IMR-90 (cell line): ENCODE results near the gene CARD16. TPM values are rescaled to one million over a fixed set of nuclear protein-coding genes. Genes with fewer than 3 reads are reported as not detected.
A peak's percentile ranks its signal among the peaks of the same experiment; 100 is the strongest.

ENCODE experiments used
- ATAC-seq: fragments of 200-7000 bp; cut with Tn5 transposase; 2 replicates; pipeline ENCODE4 v1.9.1; 2020; ENCODE audit warnings: low read depth, mild to moderate bottlenecking, moderate library complexity
- BruUV-seq: library from RNA; stranded (reverse); fragments of 400-500 nt; replicated peaks from 2 replicates; lab custom pipeline; 2021; lab: Mats Ljungman, UMichigan
- CTCF ChIA-PET: fragments of 300-600 bp; formaldehyde crosslinking; extraction: SDS; loops from one replicate; lab custom pipeline; 2021; ENCODE audit warnings: antibody characterized with exemption; lab: Yijun Ruan, JAX
- POLR2A ChIA-PET: fragments of 300-600 bp; sonication (Branson Sonifier 250); formaldehyde crosslinking; loops from one replicate; lab custom pipeline; 2022; ENCODE audit warnings: antibody characterized with exemption; ENCODE audit not compliant: unreplicated experiment; lab: Charles Lee
- DNase-seq: peaks from one replicate; pipeline ENCODE4 v3.0.0; 2013
- H2AFZ ChIP-seq: replicated peaks from 2 replicates; pipeline ENCODE3; 2013; ENCODE audit warnings: low read length, mild to moderate bottlenecking; ENCODE audit not compliant: poor library complexity
- H2AK5ac ChIP-seq: 2 replicates; pipeline ENCODE4 v1.6.1; 2013; ENCODE audit warnings: low read depth, low read length, inconsistent platforms
- H2AK9ac ChIP-seq: replicated peaks from 2 replicates; pipeline ENCODE3; 2013; ENCODE audit warnings: mild to moderate bottlenecking, low read depth, low read length, moderate library complexity; ENCODE audit not compliant: poor library complexity
- H2BK120ac ChIP-seq: 2 replicates; pipeline ENCODE4 v1.6.1; 2013; ENCODE audit warnings: low read depth, low read length, inconsistent platforms
- H2BK15ac ChIP-seq: 3 replicates; pipeline ENCODE4 v1.6.1; 2013; ENCODE audit warnings: low read depth, low read length, inconsistent platforms
- H2BK20ac ChIP-seq: 2 replicates; pipeline ENCODE4 v1.6.1; 2013; ENCODE audit warnings: low read depth, mild to moderate bottlenecking, inconsistent platforms, low read length, moderate library complexity
- H2BK5ac ChIP-seq: 2 replicates; pipeline ENCODE4 v1.6.1; 2013; ENCODE audit warnings: mild to moderate bottlenecking, low read depth, low read length, inconsistent platforms; ENCODE audit not compliant: poor library complexity, severe bottlenecking
- H3K14ac ChIP-seq: replicated peaks from 2 replicates; pipeline ENCODE4 v1.6.1; 2013; ENCODE audit warnings: low read depth, low read length, inconsistent platforms
- H3K18ac ChIP-seq: 2 replicates; pipeline ENCODE4 v1.6.1; 2013; ENCODE audit warnings: low read depth, low read length, control low read depth
- H3K23ac ChIP-seq: 2 replicates; pipeline ENCODE4 v1.6.1; 2013; ENCODE audit warnings: low read depth, low read length, inconsistent platforms
- H3K27ac ChIP-seq: 2 replicates; pipeline ENCODE4 v1.5.1; 2013; ENCODE audit warnings: mild to moderate bottlenecking, control low read depth, low read length; ENCODE audit not compliant: insufficient read depth
- H3K27me3 ChIP-seq: 2 replicates; pipeline ENCODE4 v1.6.1; 2013; ENCODE audit warnings: low read length; ENCODE audit not compliant: control insufficient read depth, insufficient read depth
- H3K36me3 ChIP-seq: 2 replicates; pipeline ENCODE4 v1.6.1; 2013; ENCODE audit warnings: low read length, mixed read lengths; ENCODE audit not compliant: control insufficient read depth, insufficient read depth
- H3K4ac ChIP-seq: 2 replicates; pipeline ENCODE4 v1.6.1; 2013; ENCODE audit warnings: low read depth, low read length, inconsistent platforms
- H3K4me1 ChIP-seq: 2 replicates; pipeline ENCODE4 v1.6.1; 2013; ENCODE audit warnings: low read length, mixed read lengths; ENCODE audit not compliant: control insufficient read depth, insufficient read depth
- H3K4me2 ChIP-seq: 2 replicates; pipeline ENCODE4 v1.6.1; 2013; ENCODE audit warnings: low read depth, mild to moderate bottlenecking, control low read depth, low read length, moderate library complexity
- H3K4me3 ChIP-seq: 2 replicates; pipeline ENCODE4 v1.5.1; 2013; ENCODE audit warnings: low read depth, mild to moderate bottlenecking, control low read depth, low read length, moderate library complexity; ENCODE audit not compliant: insufficient read depth
- H3K56ac ChIP-seq: 2 replicates; pipeline ENCODE4 v1.6.1; 2013; ENCODE audit warnings: low read length, inconsistent platforms; ENCODE audit not compliant: insufficient read depth; ENCODE audit errors: extremely low read depth
- H3K79me1 ChIP-seq, 2 experiments: 2 replicates each; pipeline ENCODE4 v1.6.1; 2013; ENCODE audit warnings: low read length in 2 of 2, inconsistent platforms in 1 of 2, low read depth in 1 of 2
- H3K9ac ChIP-seq: 2 replicates; pipeline ENCODE4 v1.6.1; 2013; ENCODE audit warnings: low read depth, low read length, control low read depth
- H3K9me1 ChIP-seq: 2 replicates; pipeline ENCODE4 v1.6.1; 2013; ENCODE audit warnings: low read length, inconsistent platforms; ENCODE audit not compliant: insufficient read depth
- H3K9me3 ChIP-seq: 2 replicates; pipeline ENCODE4 v1.6.1; 2013; ENCODE audit warnings: low read length; ENCODE audit not compliant: control insufficient read depth, insufficient read depth
- H4K20me1 ChIP-seq: 2 replicates; pipeline ENCODE4 v1.6.1; 2013; ENCODE audit warnings: low read length, inconsistent platforms; ENCODE audit not compliant: insufficient read depth
- H4K5ac ChIP-seq: 2 replicates; pipeline ENCODE4 v1.6.1; 2013; ENCODE audit warnings: mild to moderate bottlenecking, low read depth, low read length, control low read depth
- H4K8ac ChIP-seq, 2 experiments: 2 replicates each; pipeline ENCODE4 v1.6.1; 2013; ENCODE audit warnings: low read depth in 2 of 2, low read length in 2 of 2, control low read depth in 1 of 2, inconsistent platforms in 1 of 2
- H4K91ac ChIP-seq: 2 replicates; pipeline ENCODE4 v1.6.1; 2013; ENCODE audit warnings: low read depth, low read length, inconsistent platforms; ENCODE audit not compliant: insufficient read depth
- BHLHE40 ChIP-seq: fragments of 150-350 bp; IDR thresholded peaks from 2 replicates; pipeline ENCODE4 v1.6.1; 2016; ENCODE audit warnings: mild to moderate bottlenecking, low read depth, low read length
- CEBPB ChIP-seq: IDR thresholded peaks from 2 replicates; pipeline ENCODE4 v1.6.1; 2012; ENCODE audit warnings: low read depth, low read length, improper control_type of control experiment
- CHD1 ChIP-seq: IDR thresholded peaks from 2 replicates; pipeline ENCODE4 v1.6.1; 2012; ENCODE audit warnings: low read depth, low read length, improper control_type of control experiment
- CTCF ChIP-seq: conservative IDR thresholded peaks from 2 replicates; pipeline ENCODE4 v1.5.1; 2012; ENCODE audit warnings: mild to moderate bottlenecking, low read depth, low read length, improper control_type of control experiment
- ELK1 ChIP-seq: fragments of 150-350 bp; IDR thresholded peaks from 2 replicates; pipeline ENCODE4 v1.6.1; 2016; ENCODE audit warnings: low read depth, mild to moderate bottlenecking, low read length, moderate library complexity, borderline replicate concordance
- FOS ChIP-seq: fragments of 150-350 bp; IDR thresholded peaks from 2 replicates; pipeline ENCODE4 v1.6.1; 2016; ENCODE audit warnings: low read depth, low read length
- MAFK ChIP-seq: IDR thresholded peaks from 2 replicates; pipeline ENCODE4 v1.6.1; 2012; ENCODE audit warnings: low read depth, low read length, improper control_type of control experiment
- MAZ ChIP-seq: IDR thresholded peaks from 2 replicates; pipeline ENCODE4 v1.6.1; 2012; ENCODE audit warnings: low read depth, mild to moderate bottlenecking, low read length, improper control_type of control experiment, moderate library complexity, borderline replicate concordance
- MXI1 ChIP-seq: IDR thresholded peaks from 2 replicates; pipeline ENCODE4 v1.6.1; 2012; ENCODE audit warnings: low read depth, mild to moderate bottlenecking, low read length, moderate library complexity, borderline replicate concordance
- POLR2A ChIP-seq: IDR thresholded peaks from 2 replicates; pipeline ENCODE4 v1.6.1; 2012; ENCODE audit warnings: mild to moderate bottlenecking, low read depth, low read length
- RCOR1 ChIP-seq: IDR thresholded peaks from 2 replicates; pipeline ENCODE4 v1.6.1; 2012; ENCODE audit warnings: mild to moderate bottlenecking, low read length, improper control_type of control experiment; ENCODE audit not compliant: insufficient replicate concordance
- RFX5 ChIP-seq: IDR thresholded peaks from 2 replicates; pipeline ENCODE4 v1.8.0; 2012; ENCODE audit warnings: low read depth, mild to moderate bottlenecking, low read length, moderate library complexity
- SMC3 ChIP-seq: fragments of 150-350 bp; IDR thresholded peaks from 2 replicates; pipeline ENCODE4 v1.6.1; 2016; ENCODE audit warnings: low read depth, mild to moderate bottlenecking, antibody characterized with exemption, low read length, moderate library complexity
- USF2 ChIP-seq: fragments of 150-350 bp; IDR thresholded peaks from 2 replicates; pipeline ENCODE4 v1.6.1; 2017; ENCODE audit warnings: mild to moderate bottlenecking, antibody characterized with exemption, low read length, low read depth
- WGBS, 2 experiments: methylation state at CpG; one replicate each; pipeline versions ENCODE4 v1.1.5 to v1.1.7; 2013; ENCODE audit warnings: missing lambda C conversion rate in 2 of 2; ENCODE audit not compliant: insufficient read length in 1 of 2; ENCODE audit errors: extremely low coverage in 2 of 2; 5-methylcytosine and 5-hydroxymethylcytosine counted together
- dilution Hi-C: fragments of 300-500 bp; cut with HindIII; formaldehyde crosslinking; loops from one replicate; pipeline ENCODE4 v1.14.3; 2018; ENCODE audit warnings: low sequenced_read_pairs; ENCODE audit not compliant: unreplicated experiment
- in situ Hi-C: fragments of 300-500 bp; cut with MboI; formaldehyde crosslinking; loops from 3 replicates; pipeline ENCODE4 v1.14.3; 2019; ENCODE audit warnings: low sequenced_read_pairs, inconsistent platforms, mixed read lengths
- intact Hi-C: fragments of 100-400 bp; cut with micrococcal nuclease; formaldehyde crosslinking; loops from 2 replicates; pipeline ENCODE4 v1.10.0; 2022
- polyA plus RNA-seq, 3 experiments: library from polyadenylated mRNA; depleted of rRNA; stranded (reverse); fragments of >200 nt; gene quantifications; 2 replicates each; pipeline ENCODE4 v1.2.3, GENCODE V29; 2012; ENCODE audit warnings: low replicate concordance in 1 of 3
- total RNA-seq: library from RNA; depleted of rRNA; stranded (reverse); fragments of >200 nt; gene quantifications from 2 replicates; pipeline ENCODE4 v1.2.3, GENCODE V29; 2012

CARD16 gene
- total and polyA plus RNA-seq, 2 of the 4 experiments (the other 2 are of a cell fraction) = 7.9 to 29.2 TPM

GRCh38 chr11:105092256-105093239, 47.4 kb upstream of the CARD16 start:
- Histone ChIP-seq H2BK5ac (no peak overlapping the region), H3K9me1 (no peaks in the 10 kb centered on the region), H3K36me3 (no peaks in the 10 kb centered on the region), H3K4me1 (no peaks in the 10 kb centered on the region), H2BK120ac (no peak overlapping the region), H4K5ac (no peak overlapping the region), H2BK15ac (no peak overlapping the region), H3K4me2 (no peak overlapping the region; the same call in 1 of the 2 replicates), H3K14ac (no peak overlapping the region), H3K56ac (no peak overlapping the region), H2AK9ac (no peak overlapping the region), H3K18ac (no peak overlapping the region), H3K27me3 (no peaks in the 10 kb centered on the region), H2BK20ac (no peak overlapping the region), H3K23ac (no peak overlapping the region), H3K79me1 (no peaks in the 10 kb centered on the region), H4K8ac (no peak overlapping the region), H2AK5ac (no peak overlapping the region), H4K20me1 (no peaks in the 10 kb centered on the region), H3K9ac (no peak overlapping the region), H4K91ac (no peak overlapping the region), H3K27ac (no peak overlapping the region), H3K9me3 (no peaks in the 10 kb centered on the region), H2AFZ (no peak overlapping the region), H3K4me3 (no peak overlapping the region), H3K4ac (no peak overlapping the region)
- no peak for ATAC-seq
- POLR2A ChIA-PET = no interaction called here
- intact Hi-C loops = no loop called here
- WGBS, 2 experiments = no CpG with 5 or more reads among the region's 9 CpGs
- dilution Hi-C loops = no loop called here
- DNase-seq = peak; percentile 20
- CTCF ChIA-PET = no interaction called here
- no TSS peak for BruUV-seq
- in situ Hi-C loops = no loop called here
- TF ChIP-seq ELK1 (no peak), CTCF (no peak), RCOR1 (no peak), POLR2A (no peak), CHD1 (no peak), USF2 (no peak), RFX5 (no peak), MAZ (no peak), FOS (no peak), CEBPB (no peak), MXI1 (no peak), SMC3 (no peak), BHLHE40 (no peak), MAFK (no peak)
